Hepatocyte (in vitro differentiated cells): ENCODE results near the gene CRLF2. TPM values are rescaled to one million over a fixed set of nuclear protein-coding genes. Genes with fewer than 3 reads are reported as not detected.

Experiments
- DNase-seq: peaks from one replicate; pipeline ENCODE4 v3.0.0-alpha.2; 2016; ENCODE audit warnings: low spot score
- H2AFZ ChIP-seq: fragments of 200-600 bp; sonication (generic); 2 replicates; pipeline ENCODE4 v1.6.0; 2016; ENCODE audit warnings: antibody characterized with exemption, mild to moderate bottlenecking
- H3K27ac ChIP-seq: fragments of 200-600 bp; sonication (generic); 2 replicates; pipeline ENCODE4 v1.5.1; 2016; ENCODE audit warnings: mild to moderate bottlenecking
- H3K27me3 ChIP-seq: fragments of 200-600 bp; sonication (generic); 2 replicates; pipeline ENCODE4 v1.6.1; 2016
- H3K36me3 ChIP-seq: fragments of 200-600 bp; sonication (generic); replicated peaks from 2 replicates; pipeline ENCODE4 v1.5.1; 2016; ENCODE audit warnings: low read depth; ENCODE audit not compliant: insufficient read depth
- H3K4me1 ChIP-seq: fragments of 200-600 bp; sonication (generic); 2 replicates; pipeline ENCODE4 v1.5.1; 2016; ENCODE audit warnings: mild to moderate bottlenecking, moderate library complexity; ENCODE audit not compliant: insufficient read depth
- H3K4me2 ChIP-seq: fragments of 200-600 bp; sonication (generic); 2 replicates; pipeline ENCODE4 v1.6.0; 2016
- H3K4me3 ChIP-seq: fragments of 200-600 bp; sonication (generic); 2 replicates; pipeline ENCODE4 v1.5.1; 2016; ENCODE audit warnings: mild to moderate bottlenecking
- H3K79me2 ChIP-seq: fragments of 200-600 bp; sonication (generic); 2 replicates; pipeline ENCODE4 v1.6.0; 2017; ENCODE audit warnings: mild to moderate bottlenecking
- H3K9me2 ChIP-seq: fragments of 200-600 bp; sonication (generic); replicated peaks from 2 replicates; pipeline ENCODE4 v1.6.0; 2017; ENCODE audit warnings: mild to moderate bottlenecking; ENCODE audit not compliant: insufficient read depth
- H3K9me3 ChIP-seq: fragments of 200-600 bp; sonication (generic); 2 replicates; pipeline ENCODE4 v1.5.1; 2016; ENCODE audit warnings: low read depth, mild to moderate bottlenecking
- H4K20me1 ChIP-seq: fragments of 200-600 bp; sonication (generic); 2 replicates; pipeline ENCODE4 v1.6.0; 2016; ENCODE audit warnings: mild to moderate bottlenecking; ENCODE audit not compliant: insufficient read depth, poor library complexity, severe bottlenecking
- EZH2 ChIP-seq: fragments of 200-600 bp; sonication (generic); IDR thresholded peaks from 2 replicates; pipeline ENCODE4 v1.6.1; 2016; ENCODE audit warnings: antibody characterized with exemption, mild to moderate bottlenecking, borderline replicate concordance
- EZH2phosphoT487 ChIP-seq: fragments of 200-600 bp; sonication (generic); IDR thresholded peaks from one replicate; pipeline ENCODE4 v1.6.1; 2018; ENCODE audit warnings: antibody characterized with exemption, mild to moderate bottlenecking, low read depth, moderate library complexity; ENCODE audit not compliant: unreplicated experiment, severe bottlenecking
- WGBS: methylation state at CpG from one replicate; pipeline ENCODE4 v1.1.6; 2016; ENCODE audit warnings: low lambda C conversion rate; ENCODE audit errors: missing lambda C conversion rate; 5-methylcytosine and 5-hydroxymethylcytosine counted together
- polyA plus RNA-seq: library from polyadenylated mRNA; unstranded; fragments of >200 nt; fragmentation: Nextera tagmentation; extraction: Ambion mirVana; gene quantifications from 2 replicates; pipeline ENCODE4 v1.2.1, GENCODE V29; 2016
- total RNA-seq: library from RNA; depleted of rRNA; stranded (reverse); fragments of >200 nt; gene quantifications from 2 replicates; pipeline ENCODE4 v1.2.3, GENCODE V29; 2014
- TF ChIP-seq, protein P1 (sequence below): fragments of 200-600 bp; sonication (generic); IDR thresholded peaks from 2 replicates; pipeline ENCODE4 v1.5.1; 2016; ENCODE audit warnings: antibody characterized with exemption, mild to moderate bottlenecking; ENCODE audit not compliant: poor library complexity

Gene CRLF2
- total and polyA plus RNA-seq, 2 experiments from 2014 or later: not detected

GRCh38 chrX:1249101-1249887 lies 36.8 kb upstream of the CRLF2 start:
- peak; percentile 69 for DNase-seq
- 9% methylated on average over 22 of the region's 22 CpGs for WGBS
- peak overlapping the region; percentile 79 for H3K27ac ChIP-seq
- no peaks in the 10 kb centered on the region for H3K9me2 ChIP-seq
- peaks cover 3% of the 10 kb centered on the region for H3K27me3 ChIP-seq
- H3K79me2 ChIP-seq: no peaks in the 10 kb centered on the region
- TF ChIP-seq EZH2phosphoT487 (no peak), EZH2 (no peak)
- TF ChIP-seq, protein P1, sequence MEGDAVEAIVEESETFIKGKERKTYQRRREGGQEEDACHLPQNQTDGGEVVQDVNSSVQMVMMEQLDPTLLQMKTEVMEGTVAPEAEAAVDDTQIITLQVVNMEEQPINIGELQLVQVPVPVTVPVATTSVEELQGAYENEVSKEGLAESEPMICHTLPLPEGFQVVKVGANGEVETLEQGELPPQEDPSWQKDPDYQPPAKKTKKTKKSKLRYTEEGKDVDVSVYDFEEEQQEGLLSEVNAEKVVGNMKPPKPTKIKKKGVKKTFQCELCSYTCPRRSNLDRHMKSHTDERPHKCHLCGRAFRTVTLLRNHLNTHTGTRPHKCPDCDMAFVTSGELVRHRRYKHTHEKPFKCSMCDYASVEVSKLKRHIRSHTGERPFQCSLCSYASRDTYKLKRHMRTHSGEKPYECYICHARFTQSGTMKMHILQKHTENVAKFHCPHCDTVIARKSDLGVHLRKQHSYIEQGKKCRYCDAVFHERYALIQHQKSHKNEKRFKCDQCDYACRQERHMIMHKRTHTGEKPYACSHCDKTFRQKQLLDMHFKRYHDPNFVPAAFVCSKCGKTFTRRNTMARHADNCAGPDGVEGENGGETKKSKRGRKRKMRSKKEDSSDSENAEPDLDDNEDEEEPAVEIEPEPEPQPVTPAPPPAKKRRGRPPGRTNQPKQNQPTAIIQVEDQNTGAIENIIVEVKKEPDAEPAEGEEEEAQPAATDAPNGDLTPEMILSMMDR: no peak
- H3K9me3 ChIP-seq: no peaks in the 10 kb centered on the region
- peak overlapping the region; percentile 63 for H2AFZ ChIP-seq
- H3K4me1 ChIP-seq: peaks cover 13% of the 10 kb centered on the region
- H4K20me1 ChIP-seq: no peaks in the 10 kb centered on the region
- H3K36me3 ChIP-seq: no peaks in the 10 kb centered on the region
- peak overlapping the region; percentile 88 for H3K4me2 ChIP-seq
- no peak overlapping the region for H3K4me3 ChIP-seq

GRCh38 chrX:1248331-1249061 lies 36.0 kb upstream of the CRLF2 start:
- Histone ChIP-seq H3K4me2 (peak overlapping the region; percentile 88), H3K36me3 (no peaks in the 10 kb centered on the region), H2AFZ (peak overlapping the region; percentile 63), H3K4me1 (peaks cover 13% of the 10 kb centered on the region), H3K79me2 (no peaks in the 10 kb centered on the region), H3K9me3 (no peaks in the 10 kb centered on the region), H3K4me3 (no peak overlapping the region), H3K9me2 (no peaks in the 10 kb centered on the region), H3K27ac (peak overlapping the region; percentile 79), H3K27me3 (peaks cover 3% of the 10 kb centered on the region), H4K20me1 (no peaks in the 10 kb centered on the region)
- DNase-seq: peak; percentile 48
- TF ChIP-seq EZH2phosphoT487 (no peak), EZH2 (no peak)
- 2% methylated on average over 29 of the region's 34 CpGs for WGBS

DNA sequence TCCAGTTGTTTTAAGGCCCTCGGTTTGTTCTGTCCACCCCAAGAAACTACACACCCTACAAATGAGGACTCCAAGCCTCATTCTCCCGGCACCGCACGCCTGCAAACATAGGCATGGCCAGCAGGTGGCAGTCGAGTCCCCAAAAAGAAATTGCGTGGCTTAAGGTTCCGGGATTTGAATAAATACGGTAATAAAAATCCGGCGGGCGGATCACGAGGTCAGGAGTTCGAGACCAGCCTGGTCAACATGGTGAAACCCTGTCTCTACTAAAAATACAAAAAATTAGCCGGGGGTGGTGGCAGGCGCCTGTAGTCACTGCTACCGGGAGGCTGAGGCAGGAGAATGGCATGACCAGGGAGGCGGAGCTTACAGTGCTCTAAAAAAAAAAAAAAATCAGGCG lies 34.4 kb upstream of the CRLF2 start:
- Histone ChIP-seq H4K20me1 (no peaks in the 10 kb centered on the region), H3K4me1 (peaks cover 13% of the 10 kb centered on the region), H2AFZ (no peak overlapping the region), H3K27me3 (peaks cover 3% of the 10 kb centered on the region), H3K4me2 (no peak overlapping the region), H3K36me3 (no peaks in the 10 kb centered on the region), H3K9me2 (no peaks in the 10 kb centered on the region), H3K27ac (no peak overlapping the region), H3K4me3 (no peak overlapping the region), H3K9me3 (no peaks in the 10 kb centered on the region), H3K79me2 (no peaks in the 10 kb centered on the region)
- WGBS: 13% methylated on average over 18 of the region's 18 CpGs
- DNase-seq: peak; percentile 67
- TF ChIP-seq, protein P1: peak; percentile 88
- TF ChIP-seq EZH2phosphoT487: no peak
- no peak for TF ChIP-seq EZH2
